SU-DHL-6 (cell line): ENCODE measurements around the gene EIF2S3.

Experiments used
- H2AFZ ChIP-seq: fragments of 200-600 bp; sonication (generic); 2 replicates; pipeline ENCODE4 v1.6.1; 2014; ENCODE audit warnings: low read depth, mild to moderate bottlenecking, moderate library complexity, mixed read lengths, antibody characterized with exemption, low read length; ENCODE audit not compliant: severe bottlenecking
- H3F3A ChIP-seq: fragments of 200-600 bp; shearing (Covaris generic); 2 replicates; pipeline ENCODE4 v1.6.0; 2016; ENCODE audit warnings: antibody characterized with exemption, mild to moderate bottlenecking; ENCODE audit not compliant: insufficient read depth
- H3K27ac ChIP-seq: fragments of 200-600 bp; sonication (generic); 2 replicates; pipeline ENCODE4 v1.5.1; 2016; ENCODE audit warnings: low read depth, mild to moderate bottlenecking, low read length, moderate library complexity, mixed read lengths
- H3K27me3 ChIP-seq: fragments of 200-600 bp; sonication (generic), shearing (Covaris generic); 2 replicates; pipeline ENCODE4 v1.6.0; 2014; ENCODE audit warnings: mild to moderate bottlenecking, low read length
- H3K36me3 ChIP-seq: fragments of 200-600 bp; sonication (generic); 2 replicates; pipeline ENCODE4 v1.6.1; 2014; ENCODE audit warnings: mild to moderate bottlenecking, low read length, mixed read lengths
- H3K4me2 ChIP-seq: fragments of 300-600, 200-600 bp; shearing (Covaris generic), sonication (generic); 2 replicates; pipeline ENCODE4 v1.6.0; 2014; ENCODE audit warnings: low read length, low read depth, mild to moderate bottlenecking; ENCODE audit not compliant: poor library complexity, severe bottlenecking
- H3K4me3 ChIP-seq: fragments of 200-600 bp; sonication (generic); 2 replicates; pipeline ENCODE4 v1.5.1; 2014; ENCODE audit warnings: antibody characterized with exemption, low read length, mild to moderate bottlenecking, mixed read lengths; ENCODE audit not compliant: insufficient read depth, poor library complexity, severe bottlenecking
- H3K79me2 ChIP-seq: fragments of 200-600 bp; sonication (generic); 2 replicates; pipeline ENCODE4 v1.6.1; 2014; ENCODE audit warnings: mild to moderate bottlenecking, low read length, moderate library complexity; ENCODE audit not compliant: insufficient read depth
- H3K9ac ChIP-seq: fragments of 200-600 bp; sonication (generic); 2 replicates; pipeline ENCODE4 v1.7.0; 2014; ENCODE audit warnings: mild to moderate bottlenecking, low read length
- H3K9me2 ChIP-seq: fragments of 200-600 bp; sonication (generic); replicated peaks from 2 replicates; pipeline ENCODE4 v1.6.1; 2014; ENCODE audit warnings: low read length; ENCODE audit not compliant: insufficient read depth
- H3K9me3 ChIP-seq: fragments of 200-600 bp; sonication (generic); 2 replicates; pipeline ENCODE4 v1.6.1; 2014; ENCODE audit warnings: low read length, mixed read lengths; ENCODE audit not compliant: insufficient read depth
- H4K20me1 ChIP-seq: fragments of 200-600 bp; sonication (generic); 2 replicates; pipeline ENCODE4 v1.6.1; 2014; ENCODE audit warnings: low read depth, mild to moderate bottlenecking, antibody characterized with exemption, low read length, moderate library complexity, mixed read lengths
- CTCF ChIP-seq: fragments of 200-600 bp; sonication (generic); IDR thresholded peaks from one replicate; pipeline ENCODE4 v1.5.1; 2017; ENCODE audit warnings: antibody characterized with exemption, mild to moderate bottlenecking, low read length, moderate library complexity; ENCODE audit not compliant: insufficient read depth, poor library complexity, severe bottlenecking
- EZH2phosphoT487 ChIP-seq: fragments of 200-600 bp; sonication (generic), shearing (Covaris generic); conservative IDR thresholded peaks from 2 replicates; pipeline ENCODE4 v1.6.1; 2018; ENCODE audit warnings: mild to moderate bottlenecking, antibody characterized with exemption, low read length, moderate library complexity, mixed read lengths

Gene EIF2S3

GRCh38 chrX:24012266-24012665 lies 42.5 kb upstream of the EIF2S3 start:
- H3K79me2 ChIP-seq: peaks cover 79% of the 10 kb centered on the region
- H3K4me3 ChIP-seq: no peak overlapping the region
- no peak overlapping the region for H3K9ac ChIP-seq
- no peaks in the 10 kb centered on the region for H4K20me1 ChIP-seq
- H3K9me3 ChIP-seq: no peaks in the 10 kb centered on the region
- H3K27me3 ChIP-seq: no peaks in the 10 kb centered on the region
- TF ChIP-seq CTCF: no peak
- no peak overlapping the region for H3K27ac ChIP-seq
- no peaks in the 10 kb centered on the region for H3K36me3 ChIP-seq
- no peak overlapping the region for H2AFZ ChIP-seq
- H3K9me2 ChIP-seq: no peaks in the 10 kb centered on the region
- no peak overlapping the region for H3K4me2 ChIP-seq
- 0 out of 2 replicates have a peak, but pooled peaks cover 3% of the 10 kb centered on the region for H3F3A ChIP-seq

- TF ChIP-seq EZH2phosphoT487 (no peak), CTCF (no peak)
- no peak overlapping the region for H3K9ac ChIP-seq
- no peaks in the 10 kb centered on the region for H3K9me2 ChIP-seq
- H3K4me2 ChIP-seq: no peak overlapping the region
- H3K27me3 ChIP-seq: no peaks in the 10 kb centered on the region
- H3K9me3 ChIP-seq: no peaks in the 10 kb centered on the region
- H3K79me2 ChIP-seq: peaks cover 85% of the 10 kb centered on the region
- no peak overlapping the region for H2AFZ ChIP-seq
- H3K27ac ChIP-seq: no peak overlapping the region
- H3K36me3 ChIP-seq: no peaks in the 10 kb centered on the region
- H3K4me3 ChIP-seq: no peak overlapping the region
- no peaks in the 10 kb centered on the region for H4K20me1 ChIP-seq
- H3F3A ChIP-seq: 0 out of 2 replicates have a peak, but pooled peaks cover 3% of the 10 kb centered on the region
These were observed 40.3 kb upstream of the EIF2S3 start for GRCh38 chrX:24014388-24015018.

- Histone ChIP-seq H2AFZ (no peak overlapping the region), H3K9ac (no peak overlapping the region), H3K9me3 (no peaks in the 10 kb centered on the region), H3K27ac (no peak overlapping the region), H4K20me1 (0 out of 2 replicates have a peak, but pooled peaks cover 5% of the 10 kb centered on the region), H3F3A (peaks cover 3% of the 10 kb centered on the region; the same call in 1 of the 2 replicates), H3K4me2 (no peak overlapping the region), H3K36me3 (no peaks in the 10 kb centered on the region), H3K79me2 (peaks cover 92% of the 10 kb centered on the region), H3K9me2 (no peaks in the 10 kb centered on the region), H3K27me3 (no peaks in the 10 kb centered on the region), H3K4me3 (no peak overlapping the region)
- no peak for TF ChIP-seq EZH2phosphoT487
These were observed 37.1 kb upstream of the EIF2S3 start for GRCh38 chrX:24017674-24018073.

- Histone ChIP-seq H3K9me2 (no peaks in the 10 kb centered on the region), H3K27ac (no peak overlapping the region), H3K27me3 (no peaks in the 10 kb centered on the region), H3K9ac (no peak overlapping the region), H3K4me3 (no peak overlapping the region), H3K9me3 (no peaks in the 10 kb centered on the region), H3K4me2 (no peak overlapping the region), H3K36me3 (no peaks in the 10 kb centered on the region), H4K20me1 (0 out of 2 replicates have a peak, but pooled peaks cover 5% of the 10 kb centered on the region), H3F3A (peaks cover 3% of the 10 kb centered on the region; the same call in 1 of the 2 replicates), H3K79me2 (peaks cover 92% of the 10 kb centered on the region), H2AFZ (no peak overlapping the region)
- no peak for TF ChIP-seq CTCF
- no peak for TF ChIP-seq EZH2phosphoT487
These were observed 35.9 kb upstream of the EIF2S3 start for GRCh38 chrX:24018809-24019208.
